ENCODE data around the gene FGD2. TPM values are rescaled to one million over a fixed set of nuclear protein-coding genes. Genes with fewer than 3 reads are reported as not detected.

FGD2 gene
- total and polyA plus RNA-seq, 2 donors (not counting 1 experiment from before 2014, with no cell fraction given) = 352 to 682 TPM

- POLR2A ChIA-PET = interaction anchor here (0.5 to 1.4 kb wide), 3 partner anchors 23 to 52 kb away, joined by 3 to 18 read pairs (median 4); no protein-coding TSS in a partner anchor
- Mint-ChIP-seq H3K27ac (no peak overlapping the region), H3K4me1 (peaks cover 31% of the 10 kb centered on the region), H3K9me3 (ENCODE audit: insufficient read depth) (no peaks in the 10 kb centered on the region), H3K4me3 (no peak overlapping the region), H3K27me3 (no peaks in the 10 kb centered on the region)
- no peaks in the 10 kb centered on the region for H3K9me3 ChIP-seq (ENCODE audit: control extremely low read depth in 1 of 3, control insufficient read depth in 2 of 3, insufficient read depth in 1 of 3, low read length in 2 of 3)
- no peak overlapping the region for H3K4me3 ChIP-seq (ENCODE audit: control extremely low read depth in 1 of 5, extremely low read depth in 1 of 5, insufficient read depth in 1 of 5, low read depth in 2 of 5, low read length in 4 of 5)
- H3K4me2 ChIP-seq (replicated peaks; ENCODE audit: low read depth, low read length, poor library complexity, severe bottlenecking) = no peak overlapping the region
- H3K36me3 ChIP-seq (replicated peaks in 1 of 2; ENCODE audit: control extremely low read depth in 1 of 2, control insufficient read depth in 1 of 2, extremely low read depth in 1 of 2, insufficient read depth in 2 of 2, low read length in 1 of 2) = peaks cover 2 to 87% of the 10 kb centered on the region in 2 experiments
- no peaks in the 10 kb centered on the region for H3K27me3 ChIP-seq (replicated peaks in 1 of 4; ENCODE audit: control extremely low read depth in 1 of 4, control insufficient read depth in 3 of 4, insufficient read depth in 4 of 4, low read length in 3 of 4)
- H4K20me1 ChIP-seq (ENCODE audit: control insufficient read depth, insufficient read depth, low read length, poor library complexity, severe bottlenecking) = peaks cover 67% of the 10 kb centered on the region
- CTCF ChIA-PET = interaction anchor here (0.6 to 9.7 kb wide), 16 partner anchors 9 to 445 kb away, joined by 3 to 223 read pairs (median 6); partner anchors contain the start of gene MTCH1
- peaks cover 41% of the 10 kb centered on the region for H3K79me2 ChIP-seq (ENCODE audit: control insufficient read depth, insufficient read depth, low read length)
- DNase-seq (no peak), ATAC-seq (ENCODE audit: low read depth) (no peak)
- intact Hi-C loops (cut with micrococcal nuclease) = loop anchor here (1.0 kb wide), 3 partner anchors 30 to 233 kb away; no protein-coding TSS in a partner anchor
- 100% methylated on average over 6 of the region's 6 CpGs for WGBS (ENCODE audit: insufficient coverage)
- no peak for TF ChIP-seq EZH2 (IDR thresholded peaks at IDR 0.05; ENCODE audit: borderline replicate concordance, insufficient read depth, low read depth, low read length, poor library complexity, severe bottlenecking)
- TF ChIP-seq, protein P1, sequence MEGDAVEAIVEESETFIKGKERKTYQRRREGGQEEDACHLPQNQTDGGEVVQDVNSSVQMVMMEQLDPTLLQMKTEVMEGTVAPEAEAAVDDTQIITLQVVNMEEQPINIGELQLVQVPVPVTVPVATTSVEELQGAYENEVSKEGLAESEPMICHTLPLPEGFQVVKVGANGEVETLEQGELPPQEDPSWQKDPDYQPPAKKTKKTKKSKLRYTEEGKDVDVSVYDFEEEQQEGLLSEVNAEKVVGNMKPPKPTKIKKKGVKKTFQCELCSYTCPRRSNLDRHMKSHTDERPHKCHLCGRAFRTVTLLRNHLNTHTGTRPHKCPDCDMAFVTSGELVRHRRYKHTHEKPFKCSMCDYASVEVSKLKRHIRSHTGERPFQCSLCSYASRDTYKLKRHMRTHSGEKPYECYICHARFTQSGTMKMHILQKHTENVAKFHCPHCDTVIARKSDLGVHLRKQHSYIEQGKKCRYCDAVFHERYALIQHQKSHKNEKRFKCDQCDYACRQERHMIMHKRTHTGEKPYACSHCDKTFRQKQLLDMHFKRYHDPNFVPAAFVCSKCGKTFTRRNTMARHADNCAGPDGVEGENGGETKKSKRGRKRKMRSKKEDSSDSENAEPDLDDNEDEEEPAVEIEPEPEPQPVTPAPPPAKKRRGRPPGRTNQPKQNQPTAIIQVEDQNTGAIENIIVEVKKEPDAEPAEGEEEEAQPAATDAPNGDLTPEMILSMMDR (IDR thresholded peaks at IDR 0.05) = no peak
- no peak overlapping the region for H3K27ac ChIP-seq (ENCODE audit: low read length in 2 of 2)
- H3K9ac ChIP-seq (ENCODE audit: low read length) = no peak overlapping the region
- H3K4me1 ChIP-seq (ENCODE audit: control insufficient read depth in 2 of 2, insufficient read depth in 2 of 2, low read length in 2 of 2) = no peaks in the 10 kb centered on the region
- H2AFZ ChIP-seq (ENCODE audit: insufficient read depth, low read depth, low read length, poor library complexity, severe bottlenecking) = no peak overlapping the region
Measured at GRCh38 chr6:36976931-36977330, 28.5 kb upstream of the FGD2 start.

DNA sequence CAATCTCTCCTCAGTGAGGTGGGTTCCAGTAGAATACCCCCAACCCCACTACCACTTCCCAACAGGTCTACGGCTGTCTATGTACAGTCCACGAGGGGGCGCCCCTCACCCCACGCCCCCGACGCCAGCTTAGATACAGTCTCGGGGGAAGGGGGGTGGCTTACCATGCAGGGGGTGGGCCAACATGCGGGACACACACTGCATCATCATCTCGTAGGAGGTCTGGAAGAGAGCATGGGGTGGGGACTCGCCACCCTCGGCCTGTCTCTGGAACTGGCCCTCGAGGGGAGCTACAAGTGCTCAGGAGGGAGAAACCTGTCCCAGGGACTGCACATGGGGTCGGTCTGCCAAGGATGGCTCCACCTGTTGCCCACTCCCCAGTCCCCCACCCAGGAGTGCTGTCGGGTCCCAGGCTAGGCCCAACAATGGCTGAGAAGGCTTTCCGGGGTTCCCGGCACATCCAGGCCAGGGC is 27.9 kb upstream of the FGD2 start:
- H2AFZ ChIP-seq (ENCODE audit: insufficient read depth, low read depth, low read length, poor library complexity, severe bottlenecking) = no peak overlapping the region
- Mint-ChIP-seq H3K27me3 (no peaks in the 10 kb centered on the region), H3K4me3 (no peak overlapping the region), H3K9me3 (ENCODE audit: insufficient read depth) (no peaks in the 10 kb centered on the region), H3K27ac (no peak overlapping the region), H3K4me1 (peaks cover 34% of the 10 kb centered on the region)
- intact Hi-C loops (cut with micrococcal nuclease) = loop anchor here (1.0 kb wide), 3 partner anchors 30 to 233 kb away; no protein-coding TSS in a partner anchor
- DNase-seq (peak; percentile 69), ATAC-seq (ENCODE audit: low read depth) (peak; percentile 75)
- H3K9me3 ChIP-seq (ENCODE audit: control extremely low read depth in 1 of 3, control insufficient read depth in 2 of 3, insufficient read depth in 1 of 3, low read length in 2 of 3) = no peaks in the 10 kb centered on the region
- no peak overlapping the region for H3K4me3 ChIP-seq (ENCODE audit: control extremely low read depth in 1 of 5, extremely low read depth in 1 of 5, insufficient read depth in 1 of 5, low read depth in 2 of 5, low read length in 4 of 5)
- H4K20me1 ChIP-seq (ENCODE audit: control insufficient read depth, insufficient read depth, low read length, poor library complexity, severe bottlenecking) = peaks cover 71% of the 10 kb centered on the region
- ChIA-PET POLR2A (interaction anchor here (0.6 to 1.4 kb wide), 4 partner anchors 40 to 211 kb away, joined by 3 to 18 read pairs (median 4); no protein-coding TSS in a partner anchor), CTCF (interaction anchor here (0.5 to 9.7 kb wide), 28 partner anchors 9 to 335 kb away, joined by 3 to 223 read pairs (median 5); partner anchors contain the start of genes C6orf89, MTCH1, PI16 and PPIL1)
- H3K27ac ChIP-seq (ENCODE audit: low read length in 2 of 2) = no peak overlapping the region
- WGBS (ENCODE audit: insufficient coverage) = 92% methylated on average over 10 of the region's 16 CpGs
- peaks cover 45% of the 10 kb centered on the region for H3K79me2 ChIP-seq (ENCODE audit: control insufficient read depth, insufficient read depth, low read length)
- no peaks in the 10 kb centered on the region for H3K27me3 ChIP-seq (replicated peaks in 1 of 4; ENCODE audit: control extremely low read depth in 1 of 4, control insufficient read depth in 3 of 4, insufficient read depth in 4 of 4, low read length in 3 of 4)
- TF ChIP-seq, protein P1 (IDR thresholded peaks at IDR 0.05) = peak; percentile 72
- no peak for TF ChIP-seq EZH2 (IDR thresholded peaks at IDR 0.05; ENCODE audit: borderline replicate concordance, insufficient read depth, low read depth, low read length, poor library complexity, severe bottlenecking)
- H3K36me3 ChIP-seq (replicated peaks in 1 of 2; ENCODE audit: control extremely low read depth in 1 of 2, control insufficient read depth in 1 of 2, extremely low read depth in 1 of 2, insufficient read depth in 2 of 2, low read length in 1 of 2) = peaks cover under 1 to 83% of the 10 kb centered on the region in 2 experiments
- no peaks in the 10 kb centered on the region for H3K4me1 ChIP-seq (ENCODE audit: control insufficient read depth in 2 of 2, insufficient read depth in 2 of 2, low read length in 2 of 2)
- H3K4me2 ChIP-seq (replicated peaks; ENCODE audit: low read depth, low read length, poor library complexity, severe bottlenecking) = no peak overlapping the region
- H3K9ac ChIP-seq (ENCODE audit: low read length) = no peak overlapping the region
